Upper lobe of left lung (tissue), 4 donors: ENCODE results near the gene SECISBP2L.
A peak's percentile ranks its signal among the peaks of the same experiment; 100 is the strongest.

ENCODE experiments used
- EP300 ChIP-seq, 4 donors: sonication (generic); formaldehyde crosslinking; IDR thresholded peaks; one replicate each; pipeline ENCODE4 v1.5.1; 2017; ENCODE audit warnings: antibody characterized with exemption in 4 of 4, control low read depth in 2 of 4
- POLR2A ChIP-seq, 4 donors: fragments of 450-650 bp; IDR thresholded peaks; one replicate each; pipeline ENCODE4 v1.5.1; 2016 to 2017; ENCODE audit warnings: antibody characterized with exemption in 4 of 4, mild to moderate bottlenecking in 2 of 4
- POLR2AphosphoS5 ChIP-seq, 2 donors: sonication (generic); formaldehyde crosslinking; IDR thresholded peaks; one replicate each; pipeline ENCODE4 v1.5.1; 2017; ENCODE audit warnings: antibody characterized with exemption in 2 of 2
- TF ChIP-seq, protein P1 (sequence below), 6 experiments: fragments of 450-650 bp in 4 of 6; fragments of 200-600 bp in 2 of 6; sonication (generic) in 2 of 6; IDR thresholded peaks; one replicate each; pipeline ENCODE4 v1.5.1; 2016 to 2019; ENCODE audit warnings: antibody characterized with exemption in 6 of 6

- TF ChIP-seq, protein P1, sequence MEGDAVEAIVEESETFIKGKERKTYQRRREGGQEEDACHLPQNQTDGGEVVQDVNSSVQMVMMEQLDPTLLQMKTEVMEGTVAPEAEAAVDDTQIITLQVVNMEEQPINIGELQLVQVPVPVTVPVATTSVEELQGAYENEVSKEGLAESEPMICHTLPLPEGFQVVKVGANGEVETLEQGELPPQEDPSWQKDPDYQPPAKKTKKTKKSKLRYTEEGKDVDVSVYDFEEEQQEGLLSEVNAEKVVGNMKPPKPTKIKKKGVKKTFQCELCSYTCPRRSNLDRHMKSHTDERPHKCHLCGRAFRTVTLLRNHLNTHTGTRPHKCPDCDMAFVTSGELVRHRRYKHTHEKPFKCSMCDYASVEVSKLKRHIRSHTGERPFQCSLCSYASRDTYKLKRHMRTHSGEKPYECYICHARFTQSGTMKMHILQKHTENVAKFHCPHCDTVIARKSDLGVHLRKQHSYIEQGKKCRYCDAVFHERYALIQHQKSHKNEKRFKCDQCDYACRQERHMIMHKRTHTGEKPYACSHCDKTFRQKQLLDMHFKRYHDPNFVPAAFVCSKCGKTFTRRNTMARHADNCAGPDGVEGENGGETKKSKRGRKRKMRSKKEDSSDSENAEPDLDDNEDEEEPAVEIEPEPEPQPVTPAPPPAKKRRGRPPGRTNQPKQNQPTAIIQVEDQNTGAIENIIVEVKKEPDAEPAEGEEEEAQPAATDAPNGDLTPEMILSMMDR (IDR thresholded peaks at IDR 0.05): no peak
- TF ChIP-seq POLR2A (IDR thresholded peaks at IDR 0.05): no peak
- TF ChIP-seq POLR2AphosphoS5 (IDR thresholded peaks at IDR 0.05): peak in 1 of 2 donors; percentile 13
- TF ChIP-seq EP300 (IDR thresholded peaks at IDR 0.05): no peak
Observed at GRCh38 chr15:49075881-49076280, 29.6 kb upstream of the SECISBP2L start.
